Measurements from ENCODE around the gene FBXO34. TPM values are rescaled to one million over a fixed set of nuclear protein-coding genes. Genes with fewer than 3 reads are reported as not detected.
A peak's percentile ranks its signal among the peaks of the same experiment; 100 is the strongest.

FBXO34 gene, protein sequence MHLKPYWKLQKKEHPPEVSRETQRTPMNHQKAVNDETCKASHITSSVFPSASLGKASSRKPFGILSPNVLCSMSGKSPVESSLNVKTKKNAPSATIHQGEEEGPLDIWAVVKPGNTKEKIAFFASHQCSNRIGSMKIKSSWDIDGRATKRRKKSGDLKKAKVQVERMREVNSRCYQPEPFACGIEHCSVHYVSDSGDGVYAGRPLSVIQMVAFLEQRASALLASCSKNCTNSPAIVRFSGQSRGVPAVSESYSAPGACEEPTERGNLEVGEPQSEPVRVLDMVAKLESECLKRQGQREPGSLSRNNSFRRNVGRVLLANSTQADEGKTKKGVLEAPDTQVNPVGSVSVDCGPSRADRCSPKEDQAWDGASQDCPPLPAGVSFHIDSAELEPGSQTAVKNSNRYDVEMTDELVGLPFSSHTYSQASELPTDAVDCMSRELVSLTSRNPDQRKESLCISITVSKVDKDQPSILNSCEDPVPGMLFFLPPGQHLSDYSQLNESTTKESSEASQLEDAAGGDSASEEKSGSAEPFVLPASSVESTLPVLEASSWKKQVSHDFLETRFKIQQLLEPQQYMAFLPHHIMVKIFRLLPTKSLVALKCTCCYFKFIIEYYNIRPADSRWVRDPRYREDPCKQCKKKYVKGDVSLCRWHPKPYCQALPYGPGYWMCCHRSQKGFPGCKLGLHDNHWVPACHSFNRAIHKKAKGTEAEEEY
- 10 to 100 TPM; 28.8 to 44.4 (median 33.8) TPM for total RNA-seq

DNA sequence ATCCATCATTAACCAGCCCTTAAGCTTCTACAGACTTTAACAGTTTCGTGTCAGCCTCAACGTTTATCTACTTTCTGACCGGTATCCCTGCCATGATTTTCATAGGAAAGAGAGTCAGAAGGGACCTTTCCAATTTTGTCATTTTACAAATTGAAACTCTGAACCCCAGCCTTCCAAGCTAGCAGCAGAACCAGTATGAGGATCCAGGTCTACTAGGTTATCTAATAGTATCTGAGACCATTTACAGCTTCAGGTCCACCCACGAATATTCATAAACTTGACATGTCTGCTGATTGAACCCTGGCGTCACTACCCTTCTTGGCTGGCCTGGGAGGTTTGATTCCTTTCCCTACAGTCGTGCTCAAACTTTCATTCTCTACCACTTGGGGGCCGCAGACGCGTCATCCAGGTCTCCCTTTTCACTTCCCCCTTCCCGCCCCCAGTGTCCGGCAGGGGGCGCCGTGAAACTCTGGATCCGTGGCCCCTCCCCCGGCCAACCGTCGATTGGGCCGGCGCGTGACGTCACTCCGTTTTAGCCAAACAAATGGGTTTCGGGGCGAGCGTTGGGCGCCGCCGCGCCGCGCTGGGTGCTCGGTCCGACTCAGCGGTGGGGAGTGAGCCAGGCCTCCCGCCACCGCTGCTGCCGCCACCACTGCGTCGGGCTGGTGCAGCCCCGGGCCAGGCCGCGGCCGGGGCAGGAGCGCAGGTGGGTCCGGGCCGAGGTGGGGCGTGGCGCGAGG lies at the start of gene FBXO34:
Gene FBXO34 (plus strand): TSS at position 590 of the 740 bp plus-strand sequence. CDS start 78,970 bp downstream, outside the sequence.
- no peaks in the 10 kb centered on the region for H3K9me3 ChIP-seq
- WGBS = 3% methylated on average over 22 of the region's 49 CpGs
- DNase-seq (ENCODE audit: low spot score in 2 of 2) = peak; percentile 99
- no peaks in the 10 kb centered on the region for H3K27me3 ChIP-seq
- H3K4me1 ChIP-seq = peaks cover 31% of the 10 kb centered on the region
- peak within 1 kb of the TSS; percentile 97 for H3K4me3 ChIP-seq
- H3K27ac ChIP-seq = peak within 1 kb of the TSS; percentile 96
- no peaks in the 10 kb centered on the region for H3K36me3 ChIP-seq
- TF ChIP-seq POLR2A (IDR thresholded peaks at IDR 0.05) = peak; percentile 85 to 94
- TF ChIP-seq EP300 (IDR thresholded peaks at IDR 0.05) = no peak
- peak in 2 of 3 donors; percentile 87 to 93 for TF ChIP-seq POLR2AphosphoS5 (IDR thresholded peaks at IDR 0.05)
- TF ChIP-seq, protein P1, sequence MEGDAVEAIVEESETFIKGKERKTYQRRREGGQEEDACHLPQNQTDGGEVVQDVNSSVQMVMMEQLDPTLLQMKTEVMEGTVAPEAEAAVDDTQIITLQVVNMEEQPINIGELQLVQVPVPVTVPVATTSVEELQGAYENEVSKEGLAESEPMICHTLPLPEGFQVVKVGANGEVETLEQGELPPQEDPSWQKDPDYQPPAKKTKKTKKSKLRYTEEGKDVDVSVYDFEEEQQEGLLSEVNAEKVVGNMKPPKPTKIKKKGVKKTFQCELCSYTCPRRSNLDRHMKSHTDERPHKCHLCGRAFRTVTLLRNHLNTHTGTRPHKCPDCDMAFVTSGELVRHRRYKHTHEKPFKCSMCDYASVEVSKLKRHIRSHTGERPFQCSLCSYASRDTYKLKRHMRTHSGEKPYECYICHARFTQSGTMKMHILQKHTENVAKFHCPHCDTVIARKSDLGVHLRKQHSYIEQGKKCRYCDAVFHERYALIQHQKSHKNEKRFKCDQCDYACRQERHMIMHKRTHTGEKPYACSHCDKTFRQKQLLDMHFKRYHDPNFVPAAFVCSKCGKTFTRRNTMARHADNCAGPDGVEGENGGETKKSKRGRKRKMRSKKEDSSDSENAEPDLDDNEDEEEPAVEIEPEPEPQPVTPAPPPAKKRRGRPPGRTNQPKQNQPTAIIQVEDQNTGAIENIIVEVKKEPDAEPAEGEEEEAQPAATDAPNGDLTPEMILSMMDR (IDR thresholded peaks at IDR 0.05) = peak; percentile 99

DNA sequence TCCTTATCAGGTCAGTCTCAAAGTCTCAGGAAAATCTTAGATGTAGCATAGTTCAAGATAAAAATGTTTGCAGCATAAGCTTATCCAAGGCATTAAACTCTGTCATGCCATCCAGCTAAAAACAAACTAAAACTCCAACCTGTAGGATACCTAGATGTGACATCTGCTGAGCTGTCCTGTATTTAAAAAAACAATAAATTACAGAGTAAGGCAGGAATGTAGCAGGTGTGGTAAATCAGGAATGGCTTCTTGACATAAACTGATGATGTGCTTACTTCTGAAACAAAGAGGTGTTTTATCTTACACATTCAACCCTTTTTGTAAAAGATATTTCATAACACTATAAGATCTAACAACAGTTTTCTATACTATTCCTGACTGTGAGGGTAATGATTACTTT lies 49.3 kb upstream of the FBXO34 start:
- no peaks in the 10 kb centered on the region for H3K4me1 ChIP-seq
- no peaks in the 10 kb centered on the region for H3K27me3 ChIP-seq
- H3K4me3 ChIP-seq = no peak overlapping the region
- DNase-seq (ENCODE audit: low spot score in 2 of 2) = no peak
- TF ChIP-seq, protein P1 (IDR thresholded peaks at IDR 0.05) = no peak
- no peak for TF ChIP-seq POLR2AphosphoS5 (IDR thresholded peaks at IDR 0.05)
- TF ChIP-seq POLR2A (IDR thresholded peaks at IDR 0.05) = no peak
- no peak for TF ChIP-seq EP300 (IDR thresholded peaks at IDR 0.05)
- H3K9me3 ChIP-seq = peaks cover 5% of the 10 kb centered on the region
- no peak overlapping the region for H3K27ac ChIP-seq
- H3K36me3 ChIP-seq = no peaks in the 10 kb centered on the region

DNA sequence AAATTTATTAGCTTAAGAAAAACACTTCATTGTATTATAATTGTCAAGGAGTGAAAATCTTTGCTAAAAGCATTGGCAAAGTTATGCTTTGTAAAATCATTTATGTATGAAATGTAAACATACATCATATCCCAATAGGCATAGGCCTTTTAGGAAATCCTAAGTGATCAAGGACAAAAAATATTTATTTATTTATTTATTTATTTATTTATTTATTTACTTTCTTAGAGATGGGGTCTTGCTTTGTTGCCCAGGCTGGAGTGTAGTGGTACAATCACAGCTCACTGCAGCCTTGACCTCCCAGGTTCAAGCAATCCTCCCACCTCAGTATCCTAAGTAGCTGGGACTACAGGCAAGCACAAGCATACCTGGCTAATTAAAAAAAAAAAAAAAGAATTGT lies 47.9 kb upstream of the FBXO34 start:
- Histone ChIP-seq H3K4me1 (no peaks in the 10 kb centered on the region), H3K36me3 (no peaks in the 10 kb centered on the region), H3K9me3 (peaks cover 7% of the 10 kb centered on the region), H3K27ac (no peak overlapping the region), H3K27me3 (no peaks in the 10 kb centered on the region), H3K4me3 (no peak overlapping the region)
- no peak for TF ChIP-seq POLR2A (IDR thresholded peaks at IDR 0.05)
- TF ChIP-seq, protein P1 (IDR thresholded peaks at IDR 0.05) = no peak
- TF ChIP-seq POLR2AphosphoS5 (IDR thresholded peaks at IDR 0.05) = no peak
- no peak for TF ChIP-seq EP300 (IDR thresholded peaks at IDR 0.05)
- DNase-seq (ENCODE audit: low spot score in 2 of 2) = no peak

DNA sequence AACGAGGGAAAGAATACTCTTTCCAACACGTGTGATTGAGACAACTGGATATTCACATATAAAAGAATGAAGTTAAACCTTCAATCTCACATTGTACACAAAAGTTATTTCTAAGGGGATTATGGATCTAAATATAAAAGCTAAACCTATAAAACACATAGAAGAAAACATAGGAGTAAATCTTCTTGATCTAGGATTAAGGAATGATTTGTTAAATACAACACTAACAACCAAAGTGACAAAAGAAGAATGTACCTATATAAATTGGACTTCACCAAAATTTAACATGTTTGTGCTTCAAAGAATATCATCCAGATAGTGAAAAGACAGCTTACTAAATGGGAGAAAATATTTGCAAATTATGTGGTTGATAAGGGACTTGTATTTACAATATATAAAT lies 43.0 kb upstream of the FBXO34 start:
- H3K4me3 ChIP-seq = no peak overlapping the region
- no peak overlapping the region for H3K27ac ChIP-seq
- peaks cover 7% of the 10 kb centered on the region for H3K9me3 ChIP-seq
- WGBS = 89% methylated on average over 2 of the region's 2 CpGs
- no peaks in the 10 kb centered on the region for H3K27me3 ChIP-seq
- no peaks in the 10 kb centered on the region for H3K4me1 ChIP-seq
- TF ChIP-seq EP300 (IDR thresholded peaks at IDR 0.05) = no peak
- TF ChIP-seq, protein P1 (IDR thresholded peaks at IDR 0.05) = no peak
- no peak for TF ChIP-seq POLR2AphosphoS5 (IDR thresholded peaks at IDR 0.05)
- DNase-seq (ENCODE audit: low spot score in 2 of 2) = no peak
- no peaks in the 10 kb centered on the region for H3K36me3 ChIP-seq

All from suprapubic skin (tissue), 4 donors.